AG09319 (cell line): ENCODE data around the gene LRPPRC.

Source experiments
- DNase-seq: peaks from one replicate; pipeline ENCODE4 v3.0.0-alpha.2; 2010; ENCODE audit warnings: low read depth; ENCODE audit errors: extremely low read depth
- TF ChIP-seq, protein P1 (sequence below): IDR thresholded peaks from 2 replicates; pipeline ENCODE4 v1.5.1; 2011; ENCODE audit warnings: low read depth, mild to moderate bottlenecking, inconsistent platforms, low read length, moderate library complexity

LRPPRC gene

DNA sequence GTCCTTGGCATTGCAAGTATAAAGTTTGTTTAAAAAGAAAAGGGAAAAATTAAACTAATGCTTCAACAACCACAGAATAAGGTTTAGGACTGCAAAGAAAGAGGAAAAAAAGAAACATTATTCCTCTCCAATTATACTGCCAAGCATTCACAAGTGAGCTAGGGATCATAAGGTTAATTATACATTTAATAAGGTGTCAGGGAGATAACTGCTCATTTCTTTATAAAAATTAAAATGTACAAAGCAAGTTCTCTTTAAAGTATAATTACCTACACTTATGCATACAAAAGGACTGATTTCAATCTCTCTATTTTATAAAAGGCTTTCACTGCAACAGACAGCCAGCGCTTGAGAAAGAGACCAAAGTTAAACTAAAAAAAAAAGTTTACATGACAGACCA is 98.9 kb downstream of the LRPPRC start:
- TF ChIP-seq, protein P1, sequence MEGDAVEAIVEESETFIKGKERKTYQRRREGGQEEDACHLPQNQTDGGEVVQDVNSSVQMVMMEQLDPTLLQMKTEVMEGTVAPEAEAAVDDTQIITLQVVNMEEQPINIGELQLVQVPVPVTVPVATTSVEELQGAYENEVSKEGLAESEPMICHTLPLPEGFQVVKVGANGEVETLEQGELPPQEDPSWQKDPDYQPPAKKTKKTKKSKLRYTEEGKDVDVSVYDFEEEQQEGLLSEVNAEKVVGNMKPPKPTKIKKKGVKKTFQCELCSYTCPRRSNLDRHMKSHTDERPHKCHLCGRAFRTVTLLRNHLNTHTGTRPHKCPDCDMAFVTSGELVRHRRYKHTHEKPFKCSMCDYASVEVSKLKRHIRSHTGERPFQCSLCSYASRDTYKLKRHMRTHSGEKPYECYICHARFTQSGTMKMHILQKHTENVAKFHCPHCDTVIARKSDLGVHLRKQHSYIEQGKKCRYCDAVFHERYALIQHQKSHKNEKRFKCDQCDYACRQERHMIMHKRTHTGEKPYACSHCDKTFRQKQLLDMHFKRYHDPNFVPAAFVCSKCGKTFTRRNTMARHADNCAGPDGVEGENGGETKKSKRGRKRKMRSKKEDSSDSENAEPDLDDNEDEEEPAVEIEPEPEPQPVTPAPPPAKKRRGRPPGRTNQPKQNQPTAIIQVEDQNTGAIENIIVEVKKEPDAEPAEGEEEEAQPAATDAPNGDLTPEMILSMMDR = no peak
- DNase-seq = no peak

DNA sequence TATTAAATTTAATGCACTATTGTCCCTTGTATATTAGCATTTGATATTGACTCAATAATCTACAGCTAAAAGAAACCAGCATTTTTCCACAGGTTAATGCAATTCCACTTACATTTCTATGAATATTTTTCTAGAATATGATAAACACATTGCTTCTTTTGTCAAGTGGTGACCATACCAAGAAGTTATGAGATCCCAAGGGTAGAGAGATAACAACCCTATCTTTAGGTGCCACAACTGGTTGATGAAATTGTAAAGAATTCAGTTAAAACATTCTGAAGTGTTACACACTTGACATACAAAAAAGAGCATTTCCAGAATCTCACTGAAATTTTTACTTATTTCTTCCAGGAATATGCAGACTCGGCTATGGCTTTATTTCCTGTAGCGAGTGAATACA is 101.0 kb downstream of the LRPPRC start:
- TF ChIP-seq, protein P1 = no peak
- DNase-seq = no peak

GRCh38 chr2:43890855-43891254 is 104.9 kb downstream of the LRPPRC start:
- TF ChIP-seq, protein P1 = no peak
- DNase-seq = peak; percentile 19

- TF ChIP-seq, protein P1 = no peak
- no peak for DNase-seq
Measured at GRCh38 chr2:43889416-43889815, 106.4 kb downstream of the LRPPRC start.

DNA sequence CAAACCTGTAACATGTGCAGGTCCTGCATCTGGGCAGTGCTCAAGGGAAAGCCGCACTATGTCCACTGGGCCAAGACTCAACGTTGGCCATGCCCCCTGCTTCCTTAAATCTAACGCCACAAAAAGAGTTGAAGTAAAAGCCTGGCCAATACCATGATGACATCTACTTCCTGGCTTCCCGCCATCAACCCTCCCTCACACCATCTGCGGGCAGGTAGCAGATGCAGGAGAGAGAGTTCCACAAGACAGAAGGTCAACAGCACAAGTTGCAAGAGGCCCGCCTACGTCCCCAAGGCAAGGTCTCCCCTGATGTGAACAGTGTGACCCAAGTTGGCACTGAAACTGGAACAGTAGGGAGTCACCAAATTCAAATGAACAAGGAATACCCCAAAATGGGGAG is 108.6 kb downstream of the LRPPRC start:
- TF ChIP-seq, protein P1 = no peak
- DNase-seq = no peak

DNA sequence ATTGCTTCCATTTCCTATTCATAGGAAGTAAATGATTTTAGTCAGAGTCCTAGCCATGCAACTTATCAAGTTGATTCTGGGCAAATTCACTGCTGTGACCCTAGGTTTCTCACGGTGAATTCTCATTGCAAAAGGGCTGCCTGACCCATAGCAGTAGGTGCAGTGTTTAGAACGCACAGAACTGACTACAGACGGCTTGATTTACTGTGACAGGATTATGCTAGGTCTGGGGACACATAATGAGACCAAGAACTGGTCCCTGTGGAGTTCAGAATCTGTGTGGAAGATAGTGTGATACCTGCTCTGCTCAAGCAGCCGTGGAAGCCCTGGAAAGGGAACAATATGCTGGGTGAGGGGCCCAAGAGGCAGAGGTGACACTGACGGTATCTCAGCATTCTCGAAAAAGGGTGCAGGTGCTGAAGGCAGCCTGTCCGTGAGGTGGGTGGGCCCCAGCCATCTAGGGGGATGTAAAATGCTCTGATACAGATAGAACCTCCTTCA is 110.6 kb downstream of the LRPPRC start:
- no peak for DNase-seq
- TF ChIP-seq, protein P1 = no peak

- TF ChIP-seq, protein P1 = no peak
- DNase-seq = no peak
Measured at GRCh38 chr2:43884689-43885088, 111.1 kb downstream of the LRPPRC start.
